Epithelial cell of proximal tubule (primary cell): Measurements from ENCODE around the gene NBPF1. TPM values are rescaled to one million over a fixed set of nuclear protein-coding genes. Genes with fewer than 3 reads are reported as not detected.
"Not testable (repeated sequence)": the region's sequence is repeated elsewhere in the genome, so short reads cannot be mapped to it uniquely, and the experiment has no call there.

ENCODE experiments used
- DNase-seq: peaks from one replicate; pipeline ENCODE4 v3.0.0-alpha.2; 2011; ENCODE audit warnings: low read depth
- H3K4me3 ChIP-seq: 2 replicates; pipeline ENCODE4 v1.5.1; 2011; ENCODE audit warnings: low read depth, mild to moderate bottlenecking, low read length
- CTCF ChIP-seq: conservative IDR thresholded peaks from 2 replicates; pipeline ENCODE4 v1.5.1; 2012; ENCODE audit warnings: low read depth, mild to moderate bottlenecking, low read length
- total RNA-seq: library from RNA; depleted of rRNA; stranded (reverse); fragments of >200 nt; gene quantifications from 2 replicates; pipeline ENCODE4 v1.2.3, GENCODE V29; 2015

Gene NBPF1
- total RNA-seq, 1 donor from 2014 or later: 9.7 TPM

GRCh38 chr1:16631248-16632043, 18.1 kb upstream of the NBPF1 start:
- no peak overlapping the region for H3K4me3 ChIP-seq
- TF ChIP-seq CTCF: no peak
- DNase-seq: no peak

- no peak overlapping the region for H3K4me3 ChIP-seq
- DNase-seq: no peak
- no peak for TF ChIP-seq CTCF
Measured at GRCh38 chr1:16630661-16631247, 17.4 kb upstream of the NBPF1 start.

GRCh38 chr1:16629916-16630530, 16.7 kb upstream of the NBPF1 start:
- not testable (repeated sequence) for DNase-seq, H3K4me3 ChIP-seq

GRCh38 chr1:16628361-16629111, 15.2 kb upstream of the NBPF1 start:
- no peak overlapping the region for H3K4me3 ChIP-seq
- TF ChIP-seq CTCF: no peak
- DNase-seq: no peak

- not testable (repeated sequence) for DNase-seq, H3K4me3 ChIP-seq
Measured at GRCh38 chr1:16626409-16626983, 13.1 kb upstream of the NBPF1 start.

- no peak for DNase-seq
- no peak overlapping the region for H3K4me3 ChIP-seq
- no peak for TF ChIP-seq CTCF
Measured at GRCh38 chr1:16625497-16626408, 12.4 kb upstream of the NBPF1 start.

GRCh38 chr1:16623812-16624719, 10.7 kb upstream of the NBPF1 start:
- DNase-seq, H3K4me3 ChIP-seq: not testable (repeated sequence)

GRCh38 chr1:16623337-16623736, 10.0 kb upstream of the NBPF1 start:
- not testable (repeated sequence) for DNase-seq, H3K4me3 ChIP-seq

GRCh38 chr1:16621681-16622315, 8.4 kb upstream of the NBPF1 start:
- not testable (repeated sequence) for H3K4me3 ChIP-seq, DNase-seq
